ENCODE measurements around the gene BTF3. TPM values are rescaled to one million over a fixed set of nuclear protein-coding genes. Genes with fewer than 3 reads are reported as not detected.

BTF3 gene
- total and polyA plus RNA-seq, 2 of the 8 experiments (the other 6 are each of a cell fraction or from before 2014, with no cell fraction given): 396 to 754 TPM

GRCh38 chr5:73501406-73501805 is 3.2 kb downstream of the BTF3 start:
- Histone ChIP-seq H2BK5ac (ENCODE audit: low read depth, low read length) (no peak overlapping the region), H3K23me2 (ENCODE audit: low read depth, low read length) (peaks cover 8% of the 10 kb centered on the region), H3K4me3 (ENCODE audit: extremely low read depth in 1 of 4, insufficient read depth in 2 of 4, low read depth in 3 of 4, low read length in 4 of 4) (no peak overlapping the region), H3K18ac (ENCODE audit: extremely low read depth, low read length) (no peak overlapping the region), H2AFZ (ENCODE audit: low read length) (no peak overlapping the region), H2BK20ac (ENCODE audit: low read length) (no peak overlapping the region), H3K79me1 (ENCODE audit: low read depth, low read length) (peaks cover 2% of the 10 kb centered on the region; the same call in 1 of the 2 replicates), H3K4me2 (ENCODE audit: insufficient read depth in 1 of 2, low read depth in 2 of 2, low read length in 2 of 2) (no peak overlapping the region), H2BK120ac (replicated peaks; ENCODE audit: low read depth, low read length) (no peak overlapping the region), H3K9ac (replicated peaks in 1 of 4; ENCODE audit: extremely low read depth in 1 of 4, low read depth in 3 of 4, low read length in 3 of 4) (no peak overlapping the region), H3K23ac (ENCODE audit: insufficient read length) (no peak overlapping the region), H3K56ac (replicated peaks; ENCODE audit: insufficient read length, low read depth, low read length) (no peak overlapping the region), H3K9me3 (ENCODE audit: insufficient read depth in 2 of 2, low read depth in 1 of 2, low read length in 1 of 2) (no peaks in the 10 kb centered on the region), H3K36me3 (ENCODE audit: control insufficient read depth in 2 of 4, insufficient read depth in 4 of 4, low read length in 3 of 4) (peaks cover 13 to 74% (median 38%) of the 10 kb centered on the region in 4 experiments), H4K8ac (ENCODE audit: extremely low read depth, insufficient read depth, low read length) (no peak overlapping the region), H4K91ac (replicated peaks; ENCODE audit: insufficient read length, low read length) (no peak overlapping the region), H2BK15ac (ENCODE audit: low read length) (no peak overlapping the region), H3K27me3 (replicated peaks in 1 of 4; ENCODE audit: control insufficient read depth in 3 of 4, extremely low read depth in 1 of 4, insufficient read depth in 3 of 4, low read length in 3 of 4) (no peaks in the 10 kb centered on the region), H4K20me1 (replicated peaks in 1 of 2; ENCODE audit: control insufficient read depth in 1 of 2, insufficient read depth in 2 of 2, low read length in 2 of 2) (peaks cover 0 to 5% of the 10 kb centered on the region in 2 experiments), H3K14ac (ENCODE audit: insufficient read length) (no peak overlapping the region), H3K4me1 (replicated peaks in 1 of 4; ENCODE audit: control insufficient read depth in 3 of 4, insufficient read depth in 4 of 4, low read length in 3 of 4) (peaks cover 0 to 9% (median 4%) of the 10 kb centered on the region in 4 experiments; a peak in 4 of 7 replicates), H3K4ac (replicated peaks; ENCODE audit: insufficient read length, low read depth, low read length) (no peak overlapping the region), H3K27ac (ENCODE audit: low read depth, low read length) (no peak overlapping the region), H4K5ac (ENCODE audit: insufficient read length, low read depth, low read length) (no peak overlapping the region), H2BK12ac (ENCODE audit: low read depth, low read length) (no peak overlapping the region), H3K79me2 (ENCODE audit: control insufficient read depth in 1 of 2, insufficient read depth in 2 of 2, low read length in 2 of 2) (peaks cover 16 to 57% of the 10 kb centered on the region in 2 experiments), H2AK5ac (ENCODE audit: low read depth, low read length) (no peak overlapping the region)
- 89% methylated on average over 2 of the region's 2 CpGs; no CpG with 5 or more reads in 1 of the 2 experiments for WGBS, 2 experiments (ENCODE audit: extremely low coverage in 1 of 2, insufficient coverage in 1 of 2, insufficient read length in 1 of 2, insufficient replicate concordance in 2 of 2, low coverage in 1 of 2, low lambda C conversion rate in 2 of 2, missing lambda C conversion rate in 1 of 2)
- POLR2A ChIA-PET (ENCODE audit: partially characterized antibody): interaction anchor here (0.9 to 7.7 kb wide), 6 partner anchors 10 to 44 kb away, joined by 4 to 170 read pairs (median 15); no protein-coding TSS in a partner anchor
- no peak for DNase-seq (ENCODE audit: low read depth in 1 of 2, low spot score in 2 of 2)
- CTCF ChIA-PET (ENCODE audit: partially characterized antibody): interaction anchor here (1.0 to 2.9 kb wide), 2 partner anchors 14 to 20 kb away, joined by 3 to 11 read pairs; no protein-coding TSS in a partner anchor
- FAIRE-seq: no peak
- TF ChIP-seq CTCF (IDR thresholded peaks at IDR 0.05; ENCODE audit: control extremely low read depth in 1 of 3, insufficient read depth in 1 of 3, low read depth in 1 of 3, low read length in 3 of 3) (no peak), SP2 (IDR thresholded peaks at IDR 0.05; ENCODE audit: low read length) (no peak), TCF12 (IDR thresholded peaks at IDR 0.05; ENCODE audit: low read depth, low read length) (no peak), HDAC2 (IDR thresholded peaks at IDR 0.05; ENCODE audit: borderline replicate concordance in 1 of 2, low read depth in 2 of 2, low read length in 2 of 2) (no peak), KDM4A (IDR thresholded peaks at IDR 0.05; ENCODE audit: low read depth, low read length, severe bottlenecking) (no peak), CREB1 (IDR thresholded peaks at IDR 0.05) (no peak)
